Parathyroid adenoma (tissue), 2 donors: ENCODE results near the gene SLC1A2.

ENCODE experiments used
- H2AFZ ChIP-seq: fragments of 300-600 bp; sonication (generic); one replicate; pipeline ENCODE4 v1.7.0; 2017; ENCODE audit warnings: antibody characterized with exemption, mild to moderate bottlenecking
- H3K27ac ChIP-seq: fragments of 300-600 bp; sonication (generic); one replicate; pipeline ENCODE4 v1.7.0; 2017
- H3K27me3 ChIP-seq: fragments of 300-600 bp; sonication (generic); one replicate; pipeline ENCODE4 v1.7.0; 2017; ENCODE audit warnings: low read length; ENCODE audit not compliant: control insufficient read depth, insufficient read depth
- H3K36me3 ChIP-seq: fragments of 300-600 bp; sonication (generic); one replicate; pipeline ENCODE4 v1.7.0; 2017; ENCODE audit warnings: low read length; ENCODE audit not compliant: control insufficient read depth, insufficient read depth
- H3K4me1 ChIP-seq: fragments of 300-600 bp; sonication (generic); one replicate; pipeline ENCODE4 v1.7.0; 2017; ENCODE audit warnings: control low read depth
- H3K4me2 ChIP-seq: fragments of 300-600 bp; sonication (generic); one replicate; pipeline ENCODE4 v1.7.0; 2017; ENCODE audit warnings: low read length
- H3K4me3 ChIP-seq: fragments of 300-600 bp; sonication (generic); one replicate; pipeline ENCODE4 v1.7.0; 2017; ENCODE audit warnings: low read depth, low read length
- H3K79me2 ChIP-seq: fragments of 300-600 bp; sonication (generic); one replicate; pipeline ENCODE4 v1.7.0; 2017; ENCODE audit warnings: control low read depth
- H3K9ac ChIP-seq: fragments of 300-600 bp; sonication (generic); one replicate; pipeline ENCODE4 v1.7.0; 2017; ENCODE audit warnings: mild to moderate bottlenecking
- H3K9me3 ChIP-seq: fragments of 300-600 bp; sonication (generic); one replicate; pipeline ENCODE4 v1.7.0; 2017; ENCODE audit warnings: low read length; ENCODE audit not compliant: control insufficient read depth
- TF ChIP-seq, protein P1 (sequence below): fragments of 300-600 bp; sonication (generic); IDR thresholded peaks from one replicate; pipeline ENCODE4 v1.7.0; 2017; ENCODE audit warnings: antibody characterized with exemption, mild to moderate bottlenecking
- donor health status: primary hyperparathyroidism.

The SLC1A2 gene

DNA sequence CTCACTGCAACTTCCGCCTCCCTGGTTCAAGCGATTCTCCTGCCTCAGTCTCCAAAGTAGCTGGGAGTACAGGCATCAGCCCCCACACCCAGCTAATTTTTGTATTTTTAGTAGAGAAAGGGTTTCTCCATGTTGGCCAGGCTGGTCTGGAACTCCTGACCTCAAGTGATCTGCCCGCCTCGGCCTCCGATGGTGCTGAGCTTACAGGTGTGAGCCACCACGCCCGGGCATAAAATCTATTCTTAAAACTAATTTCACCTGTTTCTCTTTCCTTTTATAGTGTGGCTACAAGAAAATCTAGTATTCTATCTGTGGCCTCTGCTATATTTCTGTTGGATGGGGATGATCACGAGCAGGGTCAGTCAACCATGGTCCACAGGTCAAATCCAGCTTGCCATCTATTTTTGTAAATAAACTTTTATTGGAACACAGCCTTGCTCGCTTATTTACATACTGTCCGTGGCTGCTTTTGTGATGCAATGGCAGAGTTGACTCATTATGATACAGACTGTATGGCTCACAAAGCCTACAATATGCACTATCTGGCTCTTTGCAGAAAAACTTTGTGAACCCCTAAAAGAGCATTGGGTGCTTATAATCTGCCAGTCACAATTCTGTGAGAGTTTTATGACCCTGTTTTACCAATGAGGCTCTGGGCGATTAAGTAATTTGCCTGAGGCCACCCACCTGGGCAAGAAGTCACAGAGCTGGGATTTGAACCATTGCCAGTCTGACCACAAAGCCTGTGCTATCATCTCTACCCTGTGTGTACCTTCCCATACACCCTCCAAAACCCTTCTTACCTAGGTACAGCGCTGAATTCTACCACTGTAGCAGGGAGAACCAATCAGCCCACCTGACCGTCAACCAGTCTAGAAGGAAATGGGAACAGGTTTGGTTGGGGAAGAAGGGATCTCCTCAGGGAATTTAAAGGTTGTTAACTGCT lies 28.3 kb downstream of the SLC1A2 start:
- Histone ChIP-seq H3K4me1 (no peaks in the 10 kb centered on the region), H3K36me3 (no peaks in the 10 kb centered on the region), H3K9ac (no peak overlapping the region), H2AFZ (no peak overlapping the region), H3K27ac (no peak overlapping the region), H3K4me2 (no peak overlapping the region), H3K4me3 (no peak overlapping the region), H3K9me3 (no peaks in the 10 kb centered on the region), H3K79me2 (no peaks in the 10 kb centered on the region), H3K27me3 (no peaks in the 10 kb centered on the region)
- TF ChIP-seq, protein P1, sequence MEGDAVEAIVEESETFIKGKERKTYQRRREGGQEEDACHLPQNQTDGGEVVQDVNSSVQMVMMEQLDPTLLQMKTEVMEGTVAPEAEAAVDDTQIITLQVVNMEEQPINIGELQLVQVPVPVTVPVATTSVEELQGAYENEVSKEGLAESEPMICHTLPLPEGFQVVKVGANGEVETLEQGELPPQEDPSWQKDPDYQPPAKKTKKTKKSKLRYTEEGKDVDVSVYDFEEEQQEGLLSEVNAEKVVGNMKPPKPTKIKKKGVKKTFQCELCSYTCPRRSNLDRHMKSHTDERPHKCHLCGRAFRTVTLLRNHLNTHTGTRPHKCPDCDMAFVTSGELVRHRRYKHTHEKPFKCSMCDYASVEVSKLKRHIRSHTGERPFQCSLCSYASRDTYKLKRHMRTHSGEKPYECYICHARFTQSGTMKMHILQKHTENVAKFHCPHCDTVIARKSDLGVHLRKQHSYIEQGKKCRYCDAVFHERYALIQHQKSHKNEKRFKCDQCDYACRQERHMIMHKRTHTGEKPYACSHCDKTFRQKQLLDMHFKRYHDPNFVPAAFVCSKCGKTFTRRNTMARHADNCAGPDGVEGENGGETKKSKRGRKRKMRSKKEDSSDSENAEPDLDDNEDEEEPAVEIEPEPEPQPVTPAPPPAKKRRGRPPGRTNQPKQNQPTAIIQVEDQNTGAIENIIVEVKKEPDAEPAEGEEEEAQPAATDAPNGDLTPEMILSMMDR, result no peak

DNA sequence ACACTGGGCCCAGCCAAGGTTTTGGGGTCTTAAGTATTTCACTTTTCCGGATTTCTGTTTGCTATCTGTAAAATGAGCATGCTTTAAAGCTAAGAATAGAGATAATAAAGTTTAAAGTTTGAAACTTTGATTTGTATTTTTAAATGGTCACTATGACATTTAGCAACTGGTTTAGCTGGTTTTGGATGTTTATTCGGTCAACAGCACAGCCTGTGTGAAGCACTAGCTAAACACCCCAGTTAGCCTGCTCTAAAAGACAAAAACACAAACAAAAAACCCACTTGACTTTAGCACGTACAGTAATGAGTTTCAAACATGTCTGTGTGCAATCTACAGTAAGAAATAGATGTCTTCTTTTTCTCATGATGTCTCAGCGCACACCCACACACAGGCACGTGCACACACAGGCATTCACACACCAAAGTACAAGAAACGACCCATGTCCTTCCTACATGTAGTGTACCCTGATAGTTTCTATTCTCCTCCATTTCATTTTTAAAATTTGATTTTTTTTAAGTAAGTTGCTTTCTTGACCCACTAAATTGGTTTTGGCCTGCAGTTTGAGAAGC lies 29.4 kb downstream of the SLC1A2 start:
- Histone ChIP-seq H3K4me3 (no peak overlapping the region), H3K9ac (no peak overlapping the region), H3K9me3 (no peaks in the 10 kb centered on the region), H3K4me2 (no peak overlapping the region), H3K36me3 (no peaks in the 10 kb centered on the region), H3K79me2 (no peaks in the 10 kb centered on the region), H3K27ac (no peak overlapping the region), H2AFZ (no peak overlapping the region), H3K4me1 (no peaks in the 10 kb centered on the region), H3K27me3 (no peaks in the 10 kb centered on the region)
- TF ChIP-seq, protein P1, result no peak

DNA sequence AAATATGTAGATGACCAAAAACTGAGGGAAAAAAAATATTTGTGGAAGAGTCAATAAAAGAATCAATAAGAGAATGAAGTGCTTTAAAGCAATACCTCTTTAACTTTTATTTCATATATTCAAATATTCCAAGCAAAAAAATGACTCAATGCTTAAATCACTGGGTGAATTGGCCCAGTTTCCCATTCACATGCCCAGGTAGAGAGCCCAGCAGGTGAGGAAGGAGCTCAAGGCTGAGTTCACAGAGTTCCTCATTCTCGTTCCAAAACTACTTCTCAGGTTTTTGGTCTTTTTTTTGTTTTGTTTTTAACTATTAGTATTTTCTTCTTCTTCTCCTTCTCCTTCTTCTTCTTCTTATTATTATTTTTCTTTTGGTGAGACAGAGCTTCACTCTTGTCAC lies 30.2 kb downstream of the SLC1A2 start:
- TF ChIP-seq, protein P1, result no peak
- Histone ChIP-seq H3K4me2 (no peak overlapping the region), H3K9ac (no peak overlapping the region), H2AFZ (no peak overlapping the region), H3K27ac (no peak overlapping the region), H3K27me3 (no peaks in the 10 kb centered on the region), H3K79me2 (no peaks in the 10 kb centered on the region), H3K4me1 (no peaks in the 10 kb centered on the region), H3K9me3 (no peaks in the 10 kb centered on the region), H3K36me3 (no peaks in the 10 kb centered on the region), H3K4me3 (no peak overlapping the region)

DNA sequence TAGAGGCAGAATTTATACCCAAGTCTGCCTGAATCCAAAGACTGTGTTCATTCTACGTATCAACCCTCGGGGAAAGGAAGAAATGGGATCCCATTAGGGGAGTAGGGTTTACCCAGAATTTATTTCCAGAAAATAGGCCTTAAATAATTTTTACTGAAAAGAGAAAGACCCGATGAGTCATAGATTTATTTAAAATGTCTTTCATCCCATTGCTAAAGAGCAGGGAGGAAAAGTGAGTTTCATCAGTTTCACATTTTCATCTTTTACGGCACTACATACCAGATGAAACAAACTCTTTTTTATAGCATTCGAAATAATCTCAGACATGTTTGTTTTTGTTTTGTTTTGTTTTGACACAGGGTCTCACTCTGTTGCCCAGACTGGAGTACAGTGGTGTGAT lies 31.3 kb downstream of the SLC1A2 start:
- no peaks in the 10 kb centered on the region for H3K9me3 ChIP-seq
- no peak overlapping the region for H3K27ac ChIP-seq
- H3K4me3 ChIP-seq, result no peak overlapping the region
- H3K4me2 ChIP-seq, result no peak overlapping the region
- H3K4me1 ChIP-seq, result no peaks in the 10 kb centered on the region
- TF ChIP-seq, protein P1, result no peak
- H2AFZ ChIP-seq, result no peak overlapping the region
- no peaks in the 10 kb centered on the region for H3K79me2 ChIP-seq
- no peak overlapping the region for H3K9ac ChIP-seq
- H3K27me3 ChIP-seq, result no peaks in the 10 kb centered on the region
- no peaks in the 10 kb centered on the region for H3K36me3 ChIP-seq
